ENCODE results near the gene SUMF1.
A peak's percentile ranks its signal among the peaks of the same experiment; 100 is the strongest.

Gene SUMF1

GRCh38 chr3:4497005-4497692, 30.1 kb upstream of the SUMF1 start:
- no peak for DNase-seq

- no peak for DNase-seq
Measured at GRCh38 chr3:4496087-4496452, 29.0 kb upstream of the SUMF1 start.

GRCh38 chr3:4495294-4496086, 28.4 kb upstream of the SUMF1 start:
- DNase-seq, result no peak

- no peak for DNase-seq
Measured at GRCh38 chr3:4494895-4495264, 27.8 kb upstream of the SUMF1 start.

GRCh38 chr3:4493941-4494894, 27.1 kb upstream of the SUMF1 start:
- DNase-seq, result no peak

DNA sequence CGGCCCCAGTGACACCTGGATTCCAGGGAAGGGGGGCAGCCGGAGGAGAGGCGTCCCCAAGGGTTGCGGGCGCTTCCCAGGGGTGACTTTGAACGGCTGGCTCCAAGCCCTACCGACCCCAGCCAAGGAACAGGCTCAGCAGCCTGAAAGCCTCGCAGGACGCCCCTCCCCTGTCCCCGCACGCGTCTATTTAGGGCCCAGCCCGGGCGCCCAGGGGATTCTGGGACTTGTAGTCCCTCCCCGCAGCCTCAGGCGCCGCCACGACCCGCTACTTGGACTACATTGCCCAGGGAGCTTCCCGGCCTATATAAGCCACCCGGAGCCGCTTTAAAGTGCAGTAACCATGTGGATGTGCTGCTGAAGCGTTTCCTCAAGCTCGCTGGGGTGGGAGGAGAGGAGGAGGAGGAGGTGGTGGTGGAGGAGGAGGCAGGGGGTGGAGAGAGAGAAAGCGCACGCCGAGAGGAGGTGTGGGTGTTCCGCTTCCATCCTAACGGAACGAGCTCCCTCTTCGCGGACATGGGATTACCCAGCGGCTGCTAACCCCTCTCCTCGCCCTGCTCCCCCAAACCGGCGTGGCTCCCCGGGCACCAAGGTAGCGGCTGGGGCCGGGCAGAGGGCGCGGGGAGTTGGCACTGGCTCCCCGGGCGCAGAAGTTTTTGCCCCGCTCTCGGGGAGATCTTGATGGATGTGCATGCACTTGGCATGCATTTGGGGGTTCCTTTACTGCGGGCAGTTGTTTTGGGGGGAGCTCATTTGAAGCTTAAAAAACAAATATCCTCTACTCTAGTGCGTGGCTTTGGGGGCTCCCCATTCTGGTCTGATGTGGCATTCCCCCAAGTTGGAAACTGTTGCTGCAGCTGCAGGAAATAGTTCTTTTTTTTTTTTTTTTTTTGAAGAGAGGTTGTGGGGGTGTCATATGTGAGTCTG, 26.2 kb upstream of the SUMF1 start, which contains the start of gene ITPR1:
ITPR1 (plus strand) TSS at position 335 of the 927 bp plus-strand sequence. CDS start 23,144 bp downstream, outside the sequence.
- peak; percentile 91 for DNase-seq

GRCh38 chr3:4492208-4493013, 25.3 kb upstream of the SUMF1 start:
- peak; percentile 22 for DNase-seq

DNA sequence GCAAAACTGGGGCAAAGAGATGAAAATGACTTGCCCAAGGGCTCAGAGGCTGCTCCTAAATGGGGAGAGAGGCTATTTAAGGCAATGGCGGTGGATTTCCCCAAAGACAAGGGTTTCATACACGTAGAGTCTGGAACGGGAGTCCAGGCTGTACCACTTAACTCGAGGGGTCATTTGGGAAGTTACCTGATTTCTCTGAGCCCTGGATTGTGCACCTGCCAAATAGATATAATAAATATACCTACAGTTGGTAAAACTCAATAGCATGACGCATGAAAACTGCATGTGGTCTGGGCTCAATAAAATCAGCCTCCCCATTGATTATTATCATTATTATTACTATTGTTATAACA, 24.8 kb upstream of the SUMF1 start:
- no peak for DNase-seq

DNA sequence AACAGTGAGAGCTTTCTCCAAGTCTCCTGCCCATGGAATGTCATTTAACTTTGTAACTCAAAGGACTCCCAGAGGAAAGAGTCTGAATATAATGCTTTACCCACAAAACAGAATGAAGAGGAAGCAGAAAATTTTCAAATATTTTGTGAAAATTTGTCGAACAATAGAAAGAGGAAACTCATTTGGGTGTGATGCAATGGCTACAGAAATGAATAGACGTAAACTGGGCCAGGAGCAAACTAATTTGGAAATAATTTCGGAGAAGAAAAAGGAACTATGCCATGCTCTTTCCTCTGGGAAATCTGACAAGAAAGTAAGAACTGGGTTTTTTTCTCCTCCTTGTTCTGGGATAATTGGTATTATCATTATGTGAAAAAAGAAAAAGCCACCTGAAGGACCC, 11.2 kb upstream of the SUMF1 start:
- DNase-seq, result no peak

- DNase-seq, result no peak
Measured at GRCh38 chr3:4476496-4476895, 9.4 kb upstream of the SUMF1 start.

- no peak for DNase-seq
Measured at GRCh38 chr3:4475804-4476203, 8.7 kb upstream of the SUMF1 start.

GRCh38 chr3:4474683-4475490, 7.8 kb upstream of the SUMF1 start:
- DNase-seq, result no peak

DNA sequence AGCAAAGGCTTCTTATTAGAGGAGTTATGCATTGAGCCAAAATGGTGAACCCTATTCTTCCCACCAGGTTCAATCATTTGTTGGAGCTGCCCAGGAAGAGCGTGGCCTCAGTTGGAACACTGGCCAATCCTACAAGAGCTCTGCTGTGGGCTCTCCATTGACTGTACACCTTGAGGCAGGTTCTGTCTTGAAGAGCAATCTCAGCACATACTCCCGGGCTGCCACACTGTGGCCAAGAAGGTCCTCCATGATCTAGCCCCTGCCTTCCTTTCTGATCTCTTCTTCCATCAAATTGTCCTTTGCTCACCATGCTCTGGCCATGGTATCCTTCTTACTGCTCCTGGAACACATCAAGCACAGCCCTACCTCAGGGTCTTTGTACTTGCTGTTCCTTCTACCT, 5.7 kb upstream of the SUMF1 start:
- DNase-seq, result no peak

GRCh38 chr3:4472312-4472711, 5.2 kb upstream of the SUMF1 start:
- DNase-seq, result no peak

- no peak for DNase-seq
Measured at GRCh38 chr3:4471907-4472306, 4.8 kb upstream of the SUMF1 start.

DNA sequence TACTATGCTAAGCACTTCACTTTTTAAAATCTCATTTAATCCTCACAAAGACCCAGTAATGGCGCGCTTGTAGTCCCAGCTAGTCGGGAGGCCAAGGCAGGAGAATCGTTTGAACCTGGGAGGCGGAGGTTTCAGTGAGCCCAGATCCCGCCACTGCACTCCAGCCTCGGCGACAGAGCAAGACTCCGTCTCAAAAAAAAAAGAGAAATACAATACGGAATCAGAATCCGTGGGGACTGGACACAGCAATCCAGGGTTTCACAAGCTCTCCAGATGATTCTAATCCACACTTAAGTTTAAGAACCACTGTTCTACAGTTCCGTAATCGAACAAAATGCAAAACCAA, 426 bp upstream of the SUMF1 start:
- DNase-seq, result no peak

GRCh38 chr3:4464576-4464975, 2.5 kb downstream of the SUMF1 start:
- no peak for DNase-seq

GRCh38 chr3:4462369-4463040, 4.6 kb downstream of the SUMF1 start:
- no peak for DNase-seq

- no peak for DNase-seq
Measured at GRCh38 chr3:4461468-4462090, 5.5 kb downstream of the SUMF1 start.

DNA sequence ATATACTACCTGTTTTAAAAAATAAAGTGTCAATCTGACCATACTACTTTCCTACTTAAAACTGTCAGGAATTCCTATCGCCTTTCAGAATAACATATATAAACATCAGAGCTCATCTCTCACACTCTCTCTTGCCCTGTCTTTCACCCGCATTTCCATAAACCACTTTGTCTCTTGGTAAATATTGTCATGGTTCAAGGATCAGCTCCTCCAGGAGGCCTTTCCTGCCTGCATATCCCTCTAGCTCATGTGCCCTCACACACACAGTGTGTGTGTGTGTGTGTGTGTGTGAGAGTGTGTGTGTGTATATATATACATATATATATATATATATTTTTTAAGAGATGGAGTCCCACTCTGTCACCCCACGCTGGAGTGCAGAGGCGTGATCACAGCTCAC, 6.7 kb downstream of the SUMF1 start:
- no peak for DNase-seq
